GM12878 (cell line): ENCODE measurements around the gene INTS14. TPM values are rescaled to one million over a fixed set of nuclear protein-coding genes. Genes with fewer than 3 reads are reported as not detected.

Source experiments
- ATF2 ChIP-seq: IDR thresholded peaks from 2 replicates; pipeline ENCODE4 v1.6.1; 2012; ENCODE audit warnings: low read length, inconsistent platforms
- CBX5 ChIP-seq: sonication (generic); IDR thresholded peaks from 2 replicates; pipeline ENCODE4 v1.6.1; 2016; ENCODE audit warnings: low read depth, moderate library complexity, mild to moderate bottlenecking, inconsistent platforms
- CHD1 ChIP-seq: IDR thresholded peaks from 2 replicates; pipeline ENCODE4 v1.6.1; 2012; ENCODE audit warnings: low read depth, low read length, improper control_type of control experiment
- CHD4 ChIP-seq: fragments of 200-600 bp; sonication (generic); IDR thresholded peaks from 2 replicates; pipeline ENCODE4 v1.6.1; 2016; ENCODE audit warnings: mild to moderate bottlenecking
- DPF2 ChIP-seq: fragments of 450-650 bp; IDR thresholded peaks from 2 replicates; pipeline ENCODE4 v1.6.1; 2017; ENCODE audit warnings: mild to moderate bottlenecking
- E2F8 ChIP-seq: fragments of 450-650 bp; IDR thresholded peaks from 2 replicates; pipeline ENCODE4 v1.6.1; 2018; ENCODE audit warnings: mild to moderate bottlenecking, low read depth, moderate library complexity; ENCODE audit not compliant: partially characterized antibody
- ETV6 ChIP-seq, 2 experiments: fragments of 450-650 bp in 1 of 2; IDR thresholded peaks in 1 of 2; conservative IDR thresholded peaks in 1 of 2; 2 replicates each; pipeline ENCODE4 v1.6.1; 2014; ENCODE audit warnings: antibody characterized with exemption in 1 of 2, borderline replicate concordance in 1 of 2, low read depth in 1 of 2, mild to moderate bottlenecking in 1 of 2, moderate library complexity in 1 of 2
- HDGF ChIP-seq: fragments of 450-650 bp; IDR thresholded peaks from 2 replicates; pipeline ENCODE4 v1.6.1; 2016; ENCODE audit warnings: antibody characterized with exemption
- IKZF2 ChIP-seq, 2 experiments: fragments of 450-650 bp; IDR thresholded peaks; 2 replicates each; pipeline ENCODE4 v1.6.1; 2017; ENCODE audit warnings: mild to moderate bottlenecking in 2 of 2, moderate library complexity in 2 of 2
- JUND ChIP-seq: IDR thresholded peaks from 2 replicates; pipeline ENCODE4 v1.6.1; 2012; ENCODE audit warnings: low read depth, mild to moderate bottlenecking, low read length, improper control_type of control experiment, moderate library complexity
- MAX ChIP-seq: IDR thresholded peaks from 2 replicates; pipeline ENCODE4 v1.6.1; 2012; ENCODE audit warnings: low read depth, low read length, improper control_type of control experiment
- MYC ChIP-seq: IDR thresholded peaks from 2 replicates; pipeline ENCODE4 v1.6.1; 2011; ENCODE audit warnings: mild to moderate bottlenecking, low read length, moderate library complexity, inconsistent platforms; ENCODE audit not compliant: insufficient read depth, insufficient replicate concordance, insufficient read length, severe bottlenecking
- NBN ChIP-seq: fragments of 450-650 bp; IDR thresholded peaks from 2 replicates; pipeline ENCODE4 v1.6.1; 2016
- POU2F2 ChIP-seq: IDR thresholded peaks from 3 replicates; pipeline ENCODE4 v1.6.1; 2011; ENCODE audit warnings: low read depth, mild to moderate bottlenecking, low read length, borderline replicate concordance
- RBBP5 ChIP-seq: fragments of 200-600 bp; sonication (generic); conservative IDR thresholded peaks from 2 replicates; pipeline ENCODE4 v1.6.1; 2016
- SMAD1 ChIP-seq: fragments of 450-650 bp; IDR thresholded peaks from 2 replicates; pipeline ENCODE4 v1.6.1; 2018; ENCODE audit warnings: mild to moderate bottlenecking, low read depth; ENCODE audit not compliant: partially characterized antibody
- TBL1XR1 ChIP-seq: IDR thresholded peaks from 2 replicates; pipeline ENCODE4 v1.6.1; 2012; ENCODE audit warnings: low read depth, low read length, improper control_type of control experiment
- TCF12 ChIP-seq: IDR thresholded peaks from 2 replicates; pipeline ENCODE4 v1.6.1; 2011; ENCODE audit warnings: low read depth, mild to moderate bottlenecking, low read length
- TCF3 ChIP-seq: IDR thresholded peaks from 2 replicates; pipeline ENCODE4 v1.6.1; 2012; ENCODE audit warnings: low read depth, mild to moderate bottlenecking, low read length, borderline replicate concordance; ENCODE audit not compliant: insufficient read depth
- USF2 ChIP-seq: IDR thresholded peaks from 2 replicates; pipeline ENCODE4 v1.6.1; 2011; ENCODE audit warnings: low read depth, low read length, improper control_type of control experiment, borderline replicate concordance
- ZNF24 ChIP-seq: fragments of 450-650 bp; IDR thresholded peaks from 2 replicates; pipeline ENCODE4 v1.6.1; 2017; ENCODE audit warnings: antibody characterized with exemption, mild to moderate bottlenecking
- ZNF687 ChIP-seq: fragments of 450-650 bp; IDR thresholded peaks from 2 replicates; pipeline ENCODE4 v1.6.1; 2017; ENCODE audit warnings: mild to moderate bottlenecking, moderate library complexity
- ZZZ3 ChIP-seq: IDR thresholded peaks from 2 replicates; pipeline ENCODE4 v1.6.1; 2011; ENCODE audit warnings: low read depth; ENCODE audit not compliant: control insufficient read depth, insufficient read length
- polyA plus RNA-seq, 11 experiments: library from polyadenylated mRNA; depleted of rRNA in 4 of 11; unstranded in 6 of 11; stranded (reverse) in 5 of 11; fragments of >200 nt; fragmentation: Nextera tagmentation in 4 of 11; fragmentation: Illumina TruSeq in 1 of 11; extraction: Ambion mirVana in 4 of 11; extraction: Trizol in 1 of 11; gene quantifications; 1 replicate in 1 of 11; 2 replicates in 10 of 11; pipeline versions ENCODE4 v1.2.1 to v1.2.3, GENCODE V29; 2011 to 2016; ENCODE audit warnings: inconsistent platforms in 2 of 11, missing spikeins in 2 of 11, low read depth in 1 of 11
- total RNA-seq, 4 experiments: library from RNA; depleted of rRNA in 3 of 4; stranded (reverse); fragments of >200 nt in 3 of 4; fragmentation: Illumina TruSeq in 1 of 4; extraction: Trizol in 1 of 4; gene quantifications; 2 replicates each; pipeline versions ENCODE4 v1.2.1 to v1.2.3, GENCODE V29; 2013 to 2021

INTS14 gene
- total and polyA plus RNA-seq, 10 of the 15 experiments (the other 5 are each of a cell fraction or from before 2014, with no cell fraction given): 36.8 to 76.9 (median 47.7) TPM

GRCh38 chr15:65630760-65631159 is 19.8 kb upstream of the INTS14 start (continued):
- peak; percentile 84 for TF ChIP-seq ATF2
- peak; percentile 76 for TF ChIP-seq DPF2
- no peak for TF ChIP-seq TCF3
- TF ChIP-seq HDGF: no peak
- TF ChIP-seq CHD1: no peak
- TF ChIP-seq MYC: no peak
- TF ChIP-seq ZNF687: no peak
- TF ChIP-seq ZNF24: 0 out of 2 replicates have a peak, but pooled peaks have one; percentile 35
- no peak for TF ChIP-seq POU2F2
- TF ChIP-seq CHD4: no peak
- TF ChIP-seq RBBP5: no peak
- TF ChIP-seq CBX5: no peak
- peak; percentile 73; the same call in 1 of the 2 replicates for TF ChIP-seq JUND
- TF ChIP-seq ZZZ3: no peak
- no peak for TF ChIP-seq TBL1XR1
- TF ChIP-seq ETV6 (conservative IDR thresholded peaks at IDR 0.05 in 1 of 2, IDR thresholded peaks at IDR 0.05 in 1 of 2; ENCODE audit: borderline replicate concordance in 1 of 2, low read depth in 1 of 2): no peak
- no peak for TF ChIP-seq E2F8
- TF ChIP-seq TCF12: peak; percentile 55; the same call in 1 of the 2 replicates
- TF ChIP-seq SMAD1: no peak
- TF ChIP-seq MAX: no peak
- TF ChIP-seq IKZF2 (IDR thresholded peaks at IDR 0.05): peak; percentile 19 to 35; a peak in 3 of 4 replicates
- no peak for TF ChIP-seq USF2
- peak; percentile 34; the same call in 1 of the 2 replicates for TF ChIP-seq NBN
